HepG2 (cell line): ENCODE measurements around the gene OTUB2.

Experiments used
- CREM ChIP-seq, 2 experiments: sonication (generic) in 1 of 2; formaldehyde crosslinking in 1 of 2; IDR thresholded peaks; 2 replicates each; pipeline versions ENCODE4 v1.4.0 to v1.6.1; 2016 to 2020; ENCODE audit warnings: antibody characterized with exemption in 1 of 2, mild to moderate bottlenecking in 1 of 2, missing genetic modification reagents in 1 of 2
- TFDP1 ChIP-seq: IDR thresholded peaks from 2 replicates; pipeline ENCODE4 v1.6.1; 2016; ENCODE audit warnings: missing compliant biosample characterization, missing genetic modification reagents, borderline replicate concordance

DNA sequence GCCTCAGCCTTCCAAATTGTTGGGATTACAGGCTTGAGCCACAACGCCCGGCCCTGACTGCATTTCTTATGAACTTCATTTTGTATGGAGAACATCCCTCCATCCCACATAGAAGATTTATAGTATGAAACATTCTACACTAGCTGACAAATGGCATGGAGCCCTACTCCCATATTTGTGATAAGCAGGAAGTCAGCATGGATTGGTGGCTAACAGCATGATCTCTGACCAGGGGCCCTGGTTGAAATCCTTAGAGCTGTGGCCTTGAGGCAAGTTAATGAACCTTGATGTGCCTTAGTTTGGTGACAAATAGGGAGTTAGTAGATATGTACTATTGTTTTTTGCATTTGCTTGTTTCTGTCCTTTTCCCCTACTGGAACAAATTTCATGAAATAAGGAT is 67.3 kb downstream of the OTUB2 start:
- no peak for TF ChIP-seq TFDP1 (CRISPR knock-in tag)
- TF ChIP-seq CREM (IDR thresholded peaks at IDR 0.05), result no peak
- TF ChIP-seq CREM (CRISPR knock-in tag; IDR thresholded peaks at IDR 0.05), result no peak
